ENCODE data around the gene UFSP1. TPM values are rescaled to one million over a fixed set of nuclear protein-coding genes. Genes with fewer than 3 reads are reported as not detected.

The UFSP1 gene
- total and polyA plus RNA-seq, 5 donors from 2014 or later, result 0.39 to 4.8 (median 1.4) TPM

GRCh38 chr7:100875356-100875751 is 14.2 kb downstream of the UFSP1 start:
- peaks cover 10 to 61% (median 35%) of the 10 kb centered on the region in 4 donors for H3K4me1 Mint-ChIP-seq
- H3K4me3 ChIP-seq (ENCODE audit: low read depth, low read length), result peak overlapping the region; percentile 84
- H3K9me3 ChIP-seq (ENCODE audit: control insufficient read depth in 2 of 2, low read length in 2 of 2), result no peaks in the 10 kb centered on the region
- DNase-seq, result peak in 2 of 3 donors; percentile 23 to 54
- H3K9me3 Mint-ChIP-seq, result no peaks in the 10 kb centered on the region
- H3K4me1 ChIP-seq (ENCODE audit: control insufficient read depth, insufficient read depth, low read length, poor library complexity, severe bottlenecking), result peaks cover 27% of the 10 kb centered on the region
- H3K27ac ChIP-seq (ENCODE audit: insufficient read depth, low read length, poor library complexity, severe bottlenecking), result peak overlapping the region; percentile 92
- H3K4me3 Mint-ChIP-seq, result peak overlapping the region; percentile 99 to 100 (median 100)
- H3K36me3 Mint-ChIP-seq, result peaks cover 26% of the 10 kb centered on the region
- H3K27ac Mint-ChIP-seq, result peak overlapping the region; percentile 90 to 99 (median 99)
- H3K27me3 Mint-ChIP-seq, result peaks cover 7% of the 10 kb centered on the region
- ATAC-seq (ENCODE audit: low read depth in 2 of 2), result peak in 1 of 2 donors; percentile 8
- H3K27me3 ChIP-seq (ENCODE audit: control insufficient read depth, insufficient read depth, low read length), result no peaks in the 10 kb centered on the region
- H3K36me3 ChIP-seq (ENCODE audit: control insufficient read depth, insufficient read depth, low read length), result peaks cover 17% of the 10 kb centered on the region

- Mint-ChIP-seq H3K4me1 (peaks cover 10 to 56% (median 31%) of the 10 kb centered on the region in 4 donors), H3K9me3 (no peaks in the 10 kb centered on the region), H3K27me3 (peaks cover 7% of the 10 kb centered on the region), H3K36me3 (peaks cover 22% of the 10 kb centered on the region), H3K27ac (peak within 1 kb of the TSS; percentile 90 to 99 (median 99)), H3K4me3 (peak within 1 kb of the TSS; percentile 99 to 100 (median 100))
- ATAC-seq (ENCODE audit: low read depth in 2 of 2) (peak; percentile 95 to 99), DNase-seq (peak; percentile 97 to 99 (median 98))
- Histone ChIP-seq H3K9me3 (ENCODE audit: control insufficient read depth in 2 of 2, low read length in 2 of 2) (no peaks in the 10 kb centered on the region), H3K4me3 (ENCODE audit: low read depth, low read length) (peak within 1 kb of the TSS; percentile 84), H3K36me3 (ENCODE audit: control insufficient read depth, insufficient read depth, low read length) (peaks cover 13% of the 10 kb centered on the region), H3K27me3 (ENCODE audit: control insufficient read depth, insufficient read depth, low read length) (no peaks in the 10 kb centered on the region), H3K27ac (ENCODE audit: insufficient read depth, low read length, poor library complexity, severe bottlenecking) (peak within 1 kb of the TSS; percentile 92), H3K4me1 (ENCODE audit: control insufficient read depth, insufficient read depth, low read length, poor library complexity, severe bottlenecking) (peaks cover 27% of the 10 kb centered on the region)
Measured at GRCh38 chr7:100874577-100875355, 14.7 kb downstream of the UFSP1 start, which contains the start of gene SRRT. Gene SRRT, plus strand, starts transcription at chr7:100875103. Its CDS starts 488 bp downstream, at chr7:100875591.

- H3K4me1 ChIP-seq (ENCODE audit: control insufficient read depth, insufficient read depth, low read length, poor library complexity, severe bottlenecking), result peaks cover 27% of the 10 kb centered on the region
- peak overlapping the region; percentile 92 for H3K27ac ChIP-seq (ENCODE audit: insufficient read depth, low read length, poor library complexity, severe bottlenecking)
- H3K9me3 ChIP-seq (ENCODE audit: control insufficient read depth in 2 of 2, low read length in 2 of 2), result no peaks in the 10 kb centered on the region
- H3K4me3 ChIP-seq (ENCODE audit: low read depth, low read length), result peak overlapping the region; percentile 65
- Mint-ChIP-seq H3K36me3 (peaks cover 21% of the 10 kb centered on the region), H3K27ac (peak overlapping the region; percentile 78 to 99 (median 99)), H3K4me1 (peaks cover 10 to 51% (median 27%) of the 10 kb centered on the region in 4 donors), H3K4me3 (peak overlapping the region; percentile 99 to 100 (median 100)), H3K27me3 (peaks cover 7% of the 10 kb centered on the region), H3K9me3 (no peaks in the 10 kb centered on the region)
- H3K36me3 ChIP-seq (ENCODE audit: control insufficient read depth, insufficient read depth, low read length), result peaks cover 10% of the 10 kb centered on the region
- no peaks in the 10 kb centered on the region for H3K27me3 ChIP-seq (ENCODE audit: control insufficient read depth, insufficient read depth, low read length)
- DNase-seq (no peak), ATAC-seq (ENCODE audit: low read depth in 2 of 2) (no peak)
Measured at GRCh38 chr7:100874300-100874576, 15.3 kb downstream of the UFSP1 start.

- H3K36me3 ChIP-seq (ENCODE audit: control insufficient read depth, insufficient read depth, low read length), result peaks cover 10% of the 10 kb centered on the region
- H3K27ac ChIP-seq (ENCODE audit: insufficient read depth, low read length, poor library complexity, severe bottlenecking), result peak overlapping the region; percentile 92
- H3K4me3 Mint-ChIP-seq, result peak overlapping the region; percentile 99 to 100 (median 100)
- H3K36me3 Mint-ChIP-seq, result peaks cover 17% of the 10 kb centered on the region
- ATAC-seq (ENCODE audit: low read depth in 2 of 2) (no peak), DNase-seq (no peak)
- H3K27me3 ChIP-seq (ENCODE audit: control insufficient read depth, insufficient read depth, low read length), result no peaks in the 10 kb centered on the region
- peaks cover 27% of the 10 kb centered on the region for H3K4me1 ChIP-seq (ENCODE audit: control insufficient read depth, insufficient read depth, low read length, poor library complexity, severe bottlenecking)
- no peaks in the 10 kb centered on the region for H3K9me3 ChIP-seq (ENCODE audit: control insufficient read depth in 2 of 2, low read length in 2 of 2)
- no peak overlapping the region for H3K4me3 ChIP-seq (ENCODE audit: low read depth, low read length)
- peaks cover 10 to 46% (median 25%) of the 10 kb centered on the region in 4 donors for H3K4me1 Mint-ChIP-seq
- no peaks in the 10 kb centered on the region for H3K9me3 Mint-ChIP-seq
- H3K27ac Mint-ChIP-seq, result peak overlapping the region; percentile 78 to 99 (median 99)
- H3K27me3 Mint-ChIP-seq, result peaks cover 7% of the 10 kb centered on the region
Measured at GRCh38 chr7:100873599-100874299, 15.8 kb downstream of the UFSP1 start.

- DNase-seq (no peak), ATAC-seq (ENCODE audit: low read depth in 2 of 2) (no peak)
- peaks cover 0 to 16% (median 2%) of the 10 kb centered on the region in 4 donors for H3K4me1 Mint-ChIP-seq
- H3K4me1 ChIP-seq (ENCODE audit: control insufficient read depth, insufficient read depth, low read length, poor library complexity, severe bottlenecking), result peaks cover 17% of the 10 kb centered on the region
- H3K36me3 ChIP-seq (ENCODE audit: control insufficient read depth, insufficient read depth, low read length), result peaks cover 13% of the 10 kb centered on the region
- H3K4me3 Mint-ChIP-seq, result peak overlapping the region; percentile 26 to 71 (median 50)
- H3K27me3 ChIP-seq (ENCODE audit: control insufficient read depth, insufficient read depth, low read length), result no peaks in the 10 kb centered on the region
- no peaks in the 10 kb centered on the region for H3K27me3 Mint-ChIP-seq
- H3K36me3 Mint-ChIP-seq, result peaks cover under 1% of the 10 kb centered on the region
- H3K27ac ChIP-seq (ENCODE audit: insufficient read depth, low read length, poor library complexity, severe bottlenecking), result peak overlapping the region; percentile 65
- H3K4me3 ChIP-seq (ENCODE audit: low read depth, low read length), result no peak overlapping the region
- H3K27ac Mint-ChIP-seq, result peak overlapping the region in 1 of 3 donors; percentile 71
- H3K9me3 ChIP-seq (ENCODE audit: control insufficient read depth in 2 of 2, low read length in 2 of 2), result no peaks in the 10 kb centered on the region
- no peaks in the 10 kb centered on the region for H3K9me3 Mint-ChIP-seq
Measured at GRCh38 chr7:100867776-100868485, 21.6 kb downstream of the UFSP1 start.

- no peaks in the 10 kb centered on the region for H3K27me3 Mint-ChIP-seq
- peaks cover 20% of the 10 kb centered on the region for H3K36me3 ChIP-seq (ENCODE audit: control insufficient read depth, insufficient read depth, low read length)
- H3K9me3 ChIP-seq (ENCODE audit: control insufficient read depth in 2 of 2, low read length in 2 of 2), result no peaks in the 10 kb centered on the region
- H3K4me3 ChIP-seq (ENCODE audit: low read depth, low read length), result peak within 1 kb of the TSS; percentile 32
- H3K27me3 ChIP-seq (ENCODE audit: control insufficient read depth, insufficient read depth, low read length), result no peaks in the 10 kb centered on the region
- DNase-seq, result peak; percentile 17 to 54 (median 38)
- peaks cover 17% of the 10 kb centered on the region for H3K4me1 ChIP-seq (ENCODE audit: control insufficient read depth, insufficient read depth, low read length, poor library complexity, severe bottlenecking)
- H3K9me3 Mint-ChIP-seq, result no peaks in the 10 kb centered on the region
- H3K36me3 Mint-ChIP-seq, result peaks cover 7% of the 10 kb centered on the region
- H3K4me3 Mint-ChIP-seq, result peak within 1 kb of the TSS; percentile 29 to 84 (median 82)
- peak within 1 kb of the TSS in 2 of 3 donors; percentile 87 to 98 for H3K27ac Mint-ChIP-seq
- peaks cover 0 to 16% (median 2%) of the 10 kb centered on the region in 4 donors for H3K4me1 Mint-ChIP-seq
- peak within 1 kb of the TSS; percentile 65 for H3K27ac ChIP-seq (ENCODE audit: insufficient read depth, low read length, poor library complexity, severe bottlenecking)
- ATAC-seq (ENCODE audit: low read depth in 2 of 2), result peak in 1 of 2 donors; percentile 40
Measured at GRCh38 chr7:100867040-100867775, 22.3 kb downstream of the UFSP1 start, which contains the start of gene TRIP6. Gene TRIP6, plus strand, starts transcription at chr7:100867387. Its CDS starts 111 bp downstream, at chr7:100867498.

- Mint-ChIP-seq H3K4me1 (peaks cover 0 to 16% (median 2%) of the 10 kb centered on the region in 4 donors), H3K27ac (peak overlapping the region in 1 of 3 donors; percentile 87), H3K9me3 (no peaks in the 10 kb centered on the region), H3K36me3 (peaks cover 7% of the 10 kb centered on the region), H3K4me3 (peak overlapping the region in 3 of 4 donors; percentile 81 to 84 (median 84)), H3K27me3 (no peaks in the 10 kb centered on the region)
- Histone ChIP-seq H3K4me1 (ENCODE audit: control insufficient read depth, insufficient read depth, low read length, poor library complexity, severe bottlenecking) (peaks cover 17% of the 10 kb centered on the region), H3K4me3 (ENCODE audit: low read depth, low read length) (peak overlapping the region; percentile 32), H3K27me3 (ENCODE audit: control insufficient read depth, insufficient read depth, low read length) (no peaks in the 10 kb centered on the region), H3K27ac (ENCODE audit: insufficient read depth, low read length, poor library complexity, severe bottlenecking) (peak overlapping the region; percentile 65), H3K9me3 (ENCODE audit: control insufficient read depth in 2 of 2, low read length in 2 of 2) (no peaks in the 10 kb centered on the region), H3K36me3 (ENCODE audit: control insufficient read depth, insufficient read depth, low read length) (peaks cover 20% of the 10 kb centered on the region)
- DNase-seq (no peak), ATAC-seq (ENCODE audit: low read depth in 2 of 2) (no peak)
Measured at GRCh38 chr7:100866729-100867039, 22.8 kb downstream of the UFSP1 start.

Measured in CD4-positive, CD25-positive, alpha-beta regulatory T cell (primary cell).